GM12873 (cell line): ENCODE measurements around the gene MISP.

Source experiments
- CTCF ChIP-seq: IDR thresholded peaks from 2 replicates; pipeline ENCODE4 v1.5.1; 2012; ENCODE audit warnings: low read depth, mild to moderate bottlenecking, moderate library complexity, low read length, control low read depth; ENCODE audit not compliant: insufficient read depth; ENCODE audit errors: missing control alignments

Gene MISP

GRCh38 chr19:780935-781334, 30.0 kb downstream of the MISP start:
- no peak for TF ChIP-seq CTCF

- no peak for TF ChIP-seq CTCF
Observed at GRCh38 chr19:781800-782184, 30.9 kb downstream of the MISP start.

- no peak for TF ChIP-seq CTCF
Observed at GRCh38 chr19:782185-782877, 31.4 kb downstream of the MISP start.

- no peak for TF ChIP-seq CTCF
Observed at GRCh38 chr19:782878-783668, 32.2 kb downstream of the MISP start.

- TF ChIP-seq CTCF: no peak
Observed at GRCh38 chr19:784541-784940, 33.6 kb downstream of the MISP start.

GRCh38 chr19:787536-787935, 36.6 kb downstream of the MISP start:
- TF ChIP-seq CTCF: no peak

- no peak for TF ChIP-seq CTCF
Observed at GRCh38 chr19:788686-788982, 37.7 kb downstream of the MISP start.
